H7 (cell line): ENCODE measurements around the gene PRXL2B. TPM values are rescaled to one million over a fixed set of nuclear protein-coding genes. Genes with fewer than 3 reads are reported as not detected.
A peak's percentile ranks its signal among the peaks of the same experiment; 100 is the strongest.
"Not testable (repeated sequence)": the region's sequence is repeated elsewhere in the genome, so short reads cannot be mapped to it uniquely, and the experiment has no call there.

Experiments used
- DNase-seq: peaks from one replicate; pipeline ENCODE4 v3.0.0; 2012
- H3K27me3 ChIP-seq: 2 replicates; pipeline ENCODE4 v1.6.0; 2011; ENCODE audit warnings: mild to moderate bottlenecking, low read length; ENCODE audit not compliant: control insufficient read depth, insufficient read depth
- H3K36me3 ChIP-seq: replicated peaks from 2 replicates; pipeline ENCODE4 v1.5.1; 2011; ENCODE audit warnings: low read length; ENCODE audit not compliant: control insufficient read depth, insufficient read depth
- H3K4me3 ChIP-seq: 2 replicates; pipeline ENCODE4 v1.5.1; 2011; ENCODE audit warnings: low read depth, mild to moderate bottlenecking, control low read depth, low read length, moderate library complexity; ENCODE audit not compliant: insufficient read depth
- total RNA-seq: library from RNA; depleted of rRNA; stranded (reverse); fragments of >200 nt; shearing (Covaris generic); gene quantifications from 2 replicates; pipeline ENCODE4 v1.2.3, GENCODE V29; 2014

Gene PRXL2B
- total RNA-seq, 1 experiment from 2014 or later = 83.5 TPM

GRCh38 chr1:2611621-2612437, 25.3 kb downstream of the PRXL2B start:
- H3K36me3 ChIP-seq = no peaks in the 10 kb centered on the region
- peak; percentile 49 for DNase-seq
- no peaks in the 10 kb centered on the region; the same call in 1 of the 2 replicates for H3K27me3 ChIP-seq
- H3K4me3 ChIP-seq = no peak overlapping the region; the same call in 1 of the 2 replicates

GRCh38 chr1:2612591-2613365, 26.2 kb downstream of the PRXL2B start:
- H3K27me3 ChIP-seq = no peaks in the 10 kb centered on the region; the same call in 1 of the 2 replicates
- DNase-seq = peak; percentile 54
- H3K4me3 ChIP-seq = no peak overlapping the region
- H3K36me3 ChIP-seq = no peaks in the 10 kb centered on the region

GRCh38 chr1:2614145-2614544, 27.6 kb downstream of the PRXL2B start:
- Histone ChIP-seq H3K27me3 (no peaks in the 10 kb centered on the region; the same call in 1 of the 2 replicates), H3K36me3 (no peaks in the 10 kb centered on the region), H3K4me3 (no peak overlapping the region)
- DNase-seq = no peak

GRCh38 chr1:2617971-2618470, 31.4 kb downstream of the PRXL2B start:
- no peak for DNase-seq
- H3K27me3 ChIP-seq = no peaks in the 10 kb centered on the region; the same call in 1 of the 2 replicates
- no peaks in the 10 kb centered on the region for H3K36me3 ChIP-seq
- no peak overlapping the region for H3K4me3 ChIP-seq

GRCh38 chr1:2623571-2624337, 37.2 kb downstream of the PRXL2B start:
- no peak overlapping the region for H3K4me3 ChIP-seq
- H3K27me3 ChIP-seq = peaks cover 22% of the 10 kb centered on the region
- DNase-seq = no peak

GRCh38 chr1:2624735-2625300, 38.2 kb downstream of the PRXL2B start:
- Histone ChIP-seq H3K4me3 (no peak overlapping the region), H3K36me3 (no peaks in the 10 kb centered on the region), H3K27me3 (peaks cover 32% of the 10 kb centered on the region)
- no peak for DNase-seq

More at GRCh38 chr1:2623571-2624337, 37.2 kb downstream of the PRXL2B start:
- H3K36me3 ChIP-seq = no peaks in the 10 kb centered on the region

GRCh38 chr1:2625311-2625710, 38.7 kb downstream of the PRXL2B start:
- Histone ChIP-seq H3K27me3 (peaks cover 37% of the 10 kb centered on the region), H3K4me3 (no peak overlapping the region), H3K36me3 (no peaks in the 10 kb centered on the region; the same call in 1 of the 2 replicates)
- no peak for DNase-seq

GRCh38 chr1:2625748-2626147, 39.2 kb downstream of the PRXL2B start:
- not testable (repeated sequence) for H3K4me3 ChIP-seq, H3K36me3 ChIP-seq, DNase-seq
- H3K27me3 ChIP-seq = peaks cover 40% of the 10 kb centered on the region

- peaks cover 40% of the 10 kb centered on the region for H3K27me3 ChIP-seq
- no peak overlapping the region for H3K4me3 ChIP-seq
- H3K36me3 ChIP-seq = no peaks in the 10 kb centered on the region; the same call in 1 of the 2 replicates
- DNase-seq = no peak
Measured at GRCh38 chr1:2627746-2628145, 41.2 kb downstream of the PRXL2B start.

- Histone ChIP-seq H3K4me3 (peak overlapping the region; percentile 37; the same call in 1 of the 2 replicates), H3K27me3 (peaks cover 40% of the 10 kb centered on the region), H3K36me3 (no peaks in the 10 kb centered on the region; the same call in 1 of the 2 replicates)
- peak; percentile 85 for DNase-seq
Measured at GRCh38 chr1:2628191-2628932, 41.8 kb downstream of the PRXL2B start.

GRCh38 chr1:2628933-2629626, 42.5 kb downstream of the PRXL2B start:
- Histone ChIP-seq H3K27me3 (peaks cover 40% of the 10 kb centered on the region), H3K4me3 (peak overlapping the region; percentile 39), H3K36me3 (no peaks in the 10 kb centered on the region; the same call in 1 of the 2 replicates)
- peak; percentile 86 for DNase-seq

GRCh38 chr1:2629627-2630497, 43.3 kb downstream of the PRXL2B start:
- Histone ChIP-seq H3K4me3 (no peak overlapping the region; the same call in 1 of the 2 replicates), H3K27me3 (peaks cover 40% of the 10 kb centered on the region), H3K36me3 (no peaks in the 10 kb centered on the region; the same call in 1 of the 2 replicates)
- DNase-seq = no peak
